K562 (cell line): ENCODE data around the gene ZNF148.

Experiments
- CTCF ChIP-seq, 3 experiments: IDR thresholded peaks in 2 of 3; conservative IDR thresholded peaks in 1 of 3; 2 replicates each; pipeline ENCODE4 v1.5.1; 2011 to 2012; ENCODE audit warnings: low read length in 3 of 3, mild to moderate bottlenecking in 3 of 3, control low read depth in 2 of 3, improper control_type of control experiment in 1 of 3, inconsistent platforms in 1 of 3, low read depth in 1 of 3, mixed read lengths in 1 of 3, moderate library complexity in 1 of 3; ENCODE audit not compliant: insufficient read depth in 2 of 3
- E2F1 ChIP-seq: sonication (generic); formaldehyde crosslinking; IDR thresholded peaks from 2 replicates; pipeline ENCODE4 v1.8.1; 2023; ENCODE audit warnings: mild to moderate bottlenecking, missing genetic modification reagents, moderate library complexity
- ETV5 ChIP-seq: sonication (generic); formaldehyde crosslinking; IDR thresholded peaks from 2 replicates; pipeline ENCODE4 v1.4.0; 2020; ENCODE audit warnings: low read depth, mild to moderate bottlenecking, missing genetic modification reagents
- FOXK2 ChIP-seq, 2 experiments: fragments of 450-650 bp; IDR thresholded peaks in 1 of 2; conservative IDR thresholded peaks in 1 of 2; 2 replicates each; pipeline ENCODE4 v1.6.1; 2016; ENCODE audit warnings: low read depth in 2 of 2, mild to moderate bottlenecking in 1 of 2
- HDGF ChIP-seq: fragments of 450-650 bp; IDR thresholded peaks from 2 replicates; pipeline ENCODE4 v1.6.1; 2016
- JUN ChIP-seq, 2 experiments: sonication (generic) in 1 of 2; formaldehyde crosslinking in 1 of 2; IDR thresholded peaks; 2 replicates each; pipeline versions ENCODE4 v1.6.1 to v1.8.0; 2012 to 2022; ENCODE audit warnings: borderline replicate concordance in 2 of 2, mild to moderate bottlenecking in 2 of 2, improper control_type of control experiment in 1 of 2, low read depth in 1 of 2, low read length in 1 of 2, missing genetic modification reagents in 1 of 2
- MAX ChIP-seq: sonication (generic); formaldehyde crosslinking; IDR thresholded peaks from 2 replicates; pipeline ENCODE4 v1.9.0; 2022; ENCODE audit warnings: mild to moderate bottlenecking, missing genetic modification reagents
- NR2C2 ChIP-seq, 2 experiments: fragments of 200-800 bp in 1 of 2; sonication (Bioruptor generic) in 1 of 2; sonication (generic) in 1 of 2; formaldehyde crosslinking in 1 of 2; IDR thresholded peaks; 2 replicates each; pipeline versions ENCODE4 v1.6.1 to v1.8.0; 2016 to 2022; ENCODE audit warnings: mild to moderate bottlenecking in 1 of 2, missing compliant biosample characterization in 1 of 2, missing genetic modification characterization in 1 of 2, missing genetic modification reagents in 1 of 2
- PHF21A ChIP-seq: fragments of 450-650 bp; IDR thresholded peaks from 2 replicates; pipeline ENCODE4 v1.6.1; 2017; ENCODE audit warnings: low read depth, borderline replicate concordance
- PKNOX1 ChIP-seq: fragments of 450-650 bp; IDR thresholded peaks from 2 replicates; pipeline ENCODE4 v1.6.1; 2016
- POLR2A ChIP-seq: fragments of 450-650 bp; conservative IDR thresholded peaks from 2 replicates; pipeline ENCODE4 v1.6.1; 2016
- PREB ChIP-seq: sonication (generic); formaldehyde crosslinking; IDR thresholded peaks from 2 replicates; pipeline ENCODE4 v1.8.1; 2023; ENCODE audit warnings: mild to moderate bottlenecking, missing genetic modification reagents
- ZBTB40 ChIP-seq, 2 experiments: fragments of 450-650 bp in 1 of 2; sonication (generic) in 1 of 2; formaldehyde crosslinking in 1 of 2; IDR thresholded peaks; 2 replicates each; pipeline versions ENCODE4 v1.7.1 to v1.9.0; 2016 to 2022; ENCODE audit warnings: inconsistent platforms in 1 of 2, mild to moderate bottlenecking in 1 of 2, missing genetic modification reagents in 1 of 2

- TF ChIP-seq CTCF (IDR thresholded peaks at IDR 0.05 in 2 of 3, conservative IDR thresholded peaks at IDR 0.05 in 1 of 3; ENCODE audit: insufficient read depth in 2 of 3, low read depth in 1 of 3, low read length in 3 of 3) (no peak), POLR2A (no peak), PKNOX1 (no peak), NR2C2 (CRISPR knock-in tag; IDR thresholded peaks at IDR 0.05) (no peak), NR2C2 (tag; IDR thresholded peaks at IDR 0.05) (no peak), MAX (CRISPR knock-in tag) (no peak), JUN (IDR thresholded peaks at IDR 0.05; ENCODE audit: borderline replicate concordance, low read depth, low read length) (no peak), JUN (CRISPR knock-in tag; IDR thresholded peaks at IDR 0.05; ENCODE audit: borderline replicate concordance) (no peak), PREB (CRISPR knock-in tag) (no peak), FOXK2 (conservative IDR thresholded peaks at IDR 0.05 in 1 of 2, IDR thresholded peaks at IDR 0.05 in 1 of 2; ENCODE audit: low read depth in 2 of 2) (no peak), PHF21A (no peak), ZBTB40 (IDR thresholded peaks at IDR 0.05) (no peak), ZBTB40 (CRISPR knock-in tag; IDR thresholded peaks at IDR 0.05) (no peak), HDGF (no peak), E2F1 (CRISPR knock-in tag) (no peak), ETV5 (CRISPR knock-in tag) (no peak)
Measured at GRCh38 chr3:125278155-125278554, 97.0 kb downstream of the ZNF148 start.
